OCI-M2 (cell line): ENCODE measurements around the gene WDFY2.

Experiments
- DNase-seq: peaks from one replicate; lab custom pipeline; 2025; ENCODE audit not compliant: unreplicated experiment; lab: John Stamatoyannopoulos, UW

WDFY2 gene

DNA sequence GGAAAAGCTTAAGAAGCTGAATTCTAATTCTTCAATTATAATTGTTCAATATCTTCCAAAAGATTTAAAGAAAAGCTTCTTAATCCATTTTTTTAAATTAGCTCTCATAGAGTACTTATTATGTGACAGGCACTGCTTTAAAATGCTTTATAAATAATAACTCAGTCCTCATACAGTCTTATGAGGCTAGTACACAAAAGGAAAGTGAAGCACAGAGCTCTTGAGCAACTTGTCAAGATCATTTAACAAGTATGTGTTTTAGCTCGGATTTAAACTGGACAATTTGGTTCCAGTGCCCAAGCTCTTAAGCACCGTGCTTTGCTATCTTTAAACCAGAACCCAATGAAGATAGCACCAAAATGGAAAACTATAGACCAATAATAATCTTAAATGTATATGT, 113.6 kb downstream of the WDFY2 start:
- no peak for DNase-seq

DNA sequence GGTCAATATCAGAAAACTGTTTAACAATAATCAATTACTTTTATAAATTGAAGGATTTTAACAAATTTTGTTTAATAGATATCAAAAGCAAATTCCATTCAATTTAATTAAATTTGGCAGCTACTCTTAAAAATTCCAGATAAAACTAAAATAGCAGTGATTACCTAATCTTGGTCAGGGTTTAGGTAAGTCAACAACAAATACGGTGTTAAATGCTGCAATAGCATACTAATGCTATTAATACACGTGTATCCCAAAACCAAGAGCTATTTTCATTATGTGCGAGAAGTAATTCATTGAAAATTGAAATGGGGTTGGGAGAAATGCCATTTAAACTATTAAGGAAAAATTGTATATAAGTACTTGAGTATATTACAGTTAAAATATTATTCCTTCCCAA, 114.1 kb downstream of the WDFY2 start:
- DNase-seq = no peak

DNA sequence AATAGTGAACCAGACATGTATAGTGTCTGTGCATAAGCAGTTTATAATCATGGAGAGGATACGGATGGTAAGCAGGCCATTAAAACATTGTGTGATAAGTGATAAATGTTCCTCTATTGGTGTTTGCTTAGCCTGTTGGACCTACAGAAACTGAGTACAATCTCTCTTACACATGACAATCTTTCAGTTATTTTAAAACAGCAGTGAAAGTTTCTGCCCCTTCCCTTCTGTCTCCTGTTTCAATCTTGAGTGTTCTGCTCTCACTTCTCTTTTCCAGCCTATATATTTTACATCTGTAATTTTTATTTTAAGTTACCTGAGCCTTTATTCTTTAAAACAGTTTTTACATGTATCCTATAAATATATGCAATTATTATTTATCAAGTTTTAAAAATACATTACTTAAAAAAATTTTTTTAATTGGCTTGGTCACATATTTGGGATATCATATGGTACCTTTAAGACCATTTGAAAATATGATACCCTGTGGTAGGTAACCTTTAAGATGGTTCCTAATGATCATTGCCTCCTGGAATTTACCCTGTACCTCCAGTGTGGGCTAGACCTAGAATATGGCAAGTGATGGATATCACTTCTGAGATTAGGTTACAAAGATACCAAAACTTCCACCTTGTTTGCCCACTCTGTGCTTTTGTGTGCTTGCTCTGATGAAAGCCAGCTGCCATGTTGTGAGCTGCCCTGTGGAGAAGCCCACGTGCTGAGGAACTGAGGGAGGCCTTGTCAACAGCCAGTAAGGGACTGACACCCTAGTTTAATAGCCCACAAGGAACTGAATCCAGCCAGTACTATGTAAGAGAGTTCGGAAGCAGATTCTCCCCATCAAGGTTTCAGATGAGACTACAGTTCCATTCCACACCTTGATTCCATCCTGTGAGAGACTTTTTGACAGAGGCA, 120.4 kb downstream of the WDFY2 start:
- no peak for DNase-seq

DNA sequence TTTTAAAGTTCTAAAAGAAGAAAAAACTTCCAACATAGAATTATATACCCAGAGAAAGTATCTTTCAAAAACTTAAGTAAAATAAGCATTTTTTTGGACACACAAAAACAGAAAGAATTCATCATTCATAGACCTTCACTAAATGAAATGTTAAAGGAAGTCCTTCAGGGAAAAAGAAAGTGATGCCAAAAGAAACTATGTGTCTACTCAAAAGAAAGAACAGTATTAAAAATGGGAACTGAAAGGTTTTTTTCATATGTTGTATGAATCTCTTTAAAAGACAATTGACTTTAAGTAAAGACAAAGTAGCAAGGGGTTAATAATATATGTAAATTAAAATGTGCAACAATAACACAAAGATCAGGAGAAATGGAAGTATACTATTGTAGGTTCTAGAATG, 123.2 kb downstream of the WDFY2 start:
- no peak for DNase-seq

DNA sequence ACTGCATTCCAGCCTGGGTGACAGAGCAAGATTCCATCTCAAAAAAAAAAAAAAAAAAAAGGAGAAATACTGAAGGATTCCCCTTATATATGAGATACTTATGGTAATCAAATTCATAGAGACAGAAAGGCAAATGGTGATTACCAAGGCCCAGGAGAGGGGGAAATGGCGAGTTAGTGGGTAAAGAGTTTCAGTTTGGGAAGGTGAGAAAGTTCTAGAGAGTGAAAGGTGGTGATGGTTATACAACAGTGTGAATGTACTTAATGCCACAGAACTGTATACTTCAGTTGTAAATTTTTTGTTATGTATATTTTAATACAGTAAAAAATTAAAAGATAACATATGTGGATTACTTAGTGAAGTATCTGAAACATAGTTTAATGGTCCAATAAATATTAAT, 129.5 kb downstream of the WDFY2 start:
- DNase-seq = no peak

DNA sequence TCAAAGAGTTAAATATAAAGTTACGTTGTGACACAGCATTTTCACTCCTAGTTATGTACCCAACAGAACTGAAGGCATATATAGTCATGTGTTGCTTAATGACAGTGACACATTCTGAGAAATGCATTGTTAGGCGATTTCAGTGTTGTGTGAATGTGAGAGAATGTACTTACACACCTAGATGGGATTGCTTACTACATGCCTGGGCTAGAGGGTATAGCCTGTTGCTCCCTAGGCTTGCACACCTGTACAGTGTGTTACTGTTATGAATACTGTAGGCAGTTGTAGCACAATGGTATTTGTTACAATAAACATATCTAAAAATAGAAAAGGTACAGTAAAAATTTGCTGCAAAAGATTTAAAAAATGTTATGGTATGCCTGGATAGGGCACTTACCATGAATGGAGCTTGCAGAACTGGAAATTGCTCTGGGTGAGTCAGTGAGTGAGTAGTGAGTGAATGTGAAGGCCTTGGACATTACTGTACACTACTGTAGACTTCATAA, 130.5 kb downstream of the WDFY2 start:
- no peak for DNase-seq

DNA sequence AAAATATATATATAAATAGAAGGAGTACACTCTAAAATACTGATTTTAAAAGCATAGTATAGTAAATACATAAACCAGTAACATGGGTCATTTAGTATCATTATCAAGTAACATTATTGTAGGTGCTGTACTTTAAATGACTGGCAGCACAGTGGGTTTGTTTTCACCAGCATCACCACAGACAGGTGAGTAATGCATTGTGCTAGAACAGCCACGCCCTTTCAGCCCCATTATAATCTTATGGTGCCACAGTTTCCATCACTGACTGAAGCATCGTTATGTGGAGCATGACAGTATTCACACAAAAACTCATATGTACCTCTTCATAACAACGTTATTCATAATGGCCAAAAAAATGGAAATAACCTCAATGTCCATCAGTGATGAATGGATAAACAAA, 131.4 kb downstream of the WDFY2 start:
- DNase-seq = no peak

DNA sequence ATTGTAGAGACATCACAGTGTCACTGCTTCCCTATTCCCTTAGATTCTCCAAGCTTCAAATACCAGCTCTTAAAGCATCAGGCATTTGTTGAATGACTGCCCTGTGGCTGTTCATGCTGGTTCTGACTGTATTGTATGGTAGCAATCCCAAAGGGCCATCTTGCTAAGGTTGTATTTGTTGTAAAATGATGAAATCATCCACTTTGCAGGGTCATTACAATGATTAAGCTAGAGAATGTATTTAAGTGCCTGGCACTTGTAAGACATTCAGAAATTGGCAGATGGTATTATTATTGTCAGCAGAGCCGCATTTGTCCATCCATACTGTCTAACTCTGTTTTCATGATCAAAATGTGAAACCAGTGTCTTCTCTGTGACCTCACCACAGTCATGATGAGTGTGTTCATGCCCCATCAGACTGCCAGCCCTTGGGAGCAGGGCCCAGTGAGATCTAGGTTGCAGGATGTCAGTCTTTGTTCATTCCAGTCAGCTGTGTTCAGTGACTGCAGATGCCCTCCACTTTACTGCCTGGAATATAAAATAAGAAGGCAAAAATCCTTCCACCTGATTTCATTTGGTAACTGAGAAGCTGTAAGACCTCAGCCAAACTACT, 133.6 kb downstream of the WDFY2 start:
- no peak for DNase-seq

DNA sequence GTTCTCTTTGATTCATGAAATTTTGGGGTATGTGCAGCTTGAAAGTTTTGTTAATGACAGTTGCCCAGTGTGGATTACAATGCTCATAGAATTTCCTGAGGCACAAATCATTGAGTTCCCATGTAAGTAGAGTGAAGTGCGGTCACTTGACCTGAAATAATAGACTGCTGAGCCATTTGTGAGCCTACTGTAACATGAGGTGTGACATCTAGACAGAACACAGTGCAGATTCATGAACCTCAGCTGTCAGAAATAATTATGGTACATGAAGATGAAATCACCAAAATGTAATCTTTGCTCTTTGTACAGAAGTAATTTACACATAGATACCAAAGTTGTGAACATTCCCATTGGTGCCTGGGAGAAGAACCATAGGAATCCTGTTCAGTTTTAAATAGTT, 135.1 kb downstream of the WDFY2 start:
- no peak for DNase-seq

DNA sequence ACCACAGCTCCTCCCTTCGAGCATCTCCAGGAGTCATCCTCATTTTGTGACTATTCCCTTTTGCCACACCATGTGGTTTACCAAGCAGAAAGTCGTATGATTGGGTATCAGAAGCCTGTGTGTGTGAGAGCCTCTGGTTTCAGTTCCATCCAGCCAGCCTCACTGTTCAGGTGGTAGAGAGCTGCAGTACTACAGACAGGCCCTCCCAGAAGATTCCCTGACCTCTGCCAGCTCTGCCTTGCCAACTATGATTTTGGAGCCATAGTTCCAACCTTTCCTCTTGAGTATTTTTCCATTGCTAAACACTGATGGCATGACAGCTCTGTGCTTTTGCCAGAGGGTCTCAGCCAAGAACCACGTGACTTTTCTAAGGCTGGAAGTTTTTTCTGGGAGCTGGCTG, 137.2 kb downstream of the WDFY2 start:
- DNase-seq = no peak

DNA sequence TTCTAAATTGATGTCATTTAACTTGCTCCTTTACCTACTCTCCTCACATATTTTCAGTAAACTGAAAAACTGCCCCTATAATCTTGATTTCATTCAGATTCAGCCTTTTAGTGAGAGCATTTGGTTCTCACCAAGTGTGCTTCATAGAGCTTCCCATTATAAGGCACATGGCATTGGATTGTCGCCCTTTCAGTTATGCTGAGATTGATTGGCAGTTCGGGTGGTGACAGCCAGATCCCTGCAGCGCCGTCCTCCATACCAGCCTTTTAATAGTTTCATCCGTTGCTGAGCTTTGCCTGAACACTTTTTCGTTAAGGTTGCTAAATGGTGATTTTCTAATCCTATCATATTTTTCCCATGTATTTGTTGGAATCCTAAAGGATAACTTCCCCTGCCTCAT, 139.3 kb downstream of the WDFY2 start:
- DNase-seq = no peak

DNA sequence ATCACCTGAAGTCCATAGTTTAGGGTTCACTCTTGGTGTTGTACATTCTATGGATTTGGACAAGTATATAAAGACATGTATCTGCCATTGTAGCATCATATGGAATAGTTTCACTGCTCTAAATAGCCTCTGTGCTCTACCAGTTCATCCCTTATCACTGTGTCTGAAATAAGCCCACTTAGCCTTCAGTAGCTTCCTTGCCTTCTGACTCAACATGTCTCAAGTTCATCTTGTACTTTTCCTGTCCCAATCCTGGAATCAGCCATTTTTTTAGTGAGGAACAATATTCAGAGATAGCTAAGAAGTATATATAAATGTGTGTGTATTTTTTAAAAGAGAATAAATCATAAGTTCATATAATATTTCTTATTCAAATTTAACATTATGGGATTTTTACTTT, 140.5 kb downstream of the WDFY2 start:
- DNase-seq = no peak

DNA sequence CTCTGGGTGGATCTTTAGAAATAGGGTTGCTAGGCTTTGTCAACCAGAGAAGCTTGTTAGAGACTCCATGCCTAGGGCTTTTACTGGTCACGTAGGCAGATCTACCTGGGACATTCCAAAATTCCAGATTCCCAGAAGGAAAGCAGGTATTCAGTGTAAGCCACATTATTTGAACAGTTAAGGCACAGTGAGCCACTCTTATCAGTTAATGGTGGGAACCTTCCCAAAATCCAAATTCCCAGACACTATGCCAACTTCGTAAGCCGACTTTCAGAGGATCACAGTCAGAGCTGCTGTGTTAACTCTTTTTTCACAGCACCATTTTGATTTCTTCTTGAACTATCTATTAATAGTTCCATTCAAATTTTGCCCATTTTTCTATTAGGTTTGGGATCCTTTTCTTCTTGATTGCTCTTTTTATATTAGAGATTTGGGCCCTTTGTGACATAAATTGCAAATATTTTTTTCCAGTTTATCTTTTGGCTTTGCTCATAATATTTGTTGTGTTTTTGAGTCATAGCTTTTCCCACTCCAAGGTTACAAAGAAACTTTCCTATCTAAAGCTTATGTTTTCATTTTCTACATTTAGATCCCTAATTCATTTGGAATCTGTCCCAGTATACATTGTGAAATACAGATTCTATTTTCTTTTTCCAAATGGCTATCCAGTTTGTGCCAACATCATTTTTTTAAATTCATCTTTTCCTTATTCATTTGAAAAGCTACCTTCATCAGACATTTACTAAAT, 142.4 kb downstream of the WDFY2 start:
- no peak for DNase-seq

DNA sequence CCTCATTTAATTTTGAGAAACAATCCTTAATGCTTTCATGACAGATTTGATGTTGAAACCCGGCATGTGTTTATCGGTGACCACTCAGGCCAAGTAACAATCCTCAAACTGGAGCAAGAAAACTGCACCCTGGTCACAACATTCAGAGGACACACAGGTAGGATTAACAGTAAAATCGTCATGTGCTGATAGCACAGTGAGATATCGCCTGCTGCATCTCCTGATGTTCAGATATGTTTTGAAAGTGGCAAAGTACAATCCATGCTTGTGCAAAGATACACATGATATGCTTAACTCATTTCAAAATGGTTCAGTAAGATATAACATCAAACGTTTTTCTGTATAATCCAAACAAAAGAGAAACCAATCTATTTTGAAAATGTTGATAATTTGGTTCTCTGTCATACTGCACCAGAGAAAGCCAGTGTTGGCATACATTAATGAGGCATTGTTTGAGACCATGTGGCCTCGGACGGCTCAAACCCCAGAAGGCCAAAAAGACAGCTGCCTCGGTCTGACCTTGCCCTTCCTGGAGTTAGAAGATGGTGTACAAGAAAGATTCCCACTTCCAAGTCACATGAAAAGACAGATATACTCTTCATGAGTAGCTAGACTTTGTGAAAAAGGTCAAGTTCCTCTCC, 143.5 kb downstream of the WDFY2 start:
- no peak for DNase-seq

DNA sequence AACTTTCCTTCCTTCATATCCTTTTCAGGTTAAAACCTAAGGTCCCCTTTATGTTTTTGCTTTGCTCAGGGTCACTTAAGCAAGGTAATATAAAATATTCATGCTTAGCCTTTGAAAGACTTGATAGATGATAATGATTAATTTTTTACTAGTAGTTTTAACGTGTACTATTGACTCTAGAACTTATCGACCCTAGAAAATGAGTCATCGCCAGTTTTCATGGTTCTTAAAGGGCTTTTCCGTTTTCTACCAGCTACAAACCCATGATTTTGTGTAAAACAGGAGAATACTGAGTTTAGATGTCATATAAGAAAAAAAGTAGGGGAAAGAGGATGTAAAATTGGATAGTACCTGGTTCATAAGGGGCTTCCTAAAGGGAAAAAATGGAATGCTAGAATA, 144.0 kb downstream of the WDFY2 start:
- DNase-seq = no peak

DNA sequence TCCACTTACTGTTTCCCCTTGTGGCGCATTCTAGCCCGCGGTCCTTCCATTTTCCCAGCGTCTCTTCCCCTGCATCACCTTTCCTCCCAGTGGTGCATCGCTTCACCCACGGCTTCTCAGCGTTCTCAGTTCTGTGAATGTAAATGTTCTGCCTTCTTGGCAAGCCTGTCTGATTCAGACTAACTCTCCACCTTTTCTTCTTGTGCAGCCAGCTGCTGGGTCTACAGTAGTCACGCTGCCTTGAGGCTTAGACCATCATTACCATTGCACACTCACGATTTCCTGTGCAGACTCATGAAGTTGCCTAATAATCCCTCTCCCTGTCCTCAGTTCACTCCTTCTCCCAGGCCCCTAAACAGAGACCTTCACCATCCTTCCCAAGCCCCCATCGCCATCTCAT, 144.7 kb downstream of the WDFY2 start:
- no peak for DNase-seq

DNA sequence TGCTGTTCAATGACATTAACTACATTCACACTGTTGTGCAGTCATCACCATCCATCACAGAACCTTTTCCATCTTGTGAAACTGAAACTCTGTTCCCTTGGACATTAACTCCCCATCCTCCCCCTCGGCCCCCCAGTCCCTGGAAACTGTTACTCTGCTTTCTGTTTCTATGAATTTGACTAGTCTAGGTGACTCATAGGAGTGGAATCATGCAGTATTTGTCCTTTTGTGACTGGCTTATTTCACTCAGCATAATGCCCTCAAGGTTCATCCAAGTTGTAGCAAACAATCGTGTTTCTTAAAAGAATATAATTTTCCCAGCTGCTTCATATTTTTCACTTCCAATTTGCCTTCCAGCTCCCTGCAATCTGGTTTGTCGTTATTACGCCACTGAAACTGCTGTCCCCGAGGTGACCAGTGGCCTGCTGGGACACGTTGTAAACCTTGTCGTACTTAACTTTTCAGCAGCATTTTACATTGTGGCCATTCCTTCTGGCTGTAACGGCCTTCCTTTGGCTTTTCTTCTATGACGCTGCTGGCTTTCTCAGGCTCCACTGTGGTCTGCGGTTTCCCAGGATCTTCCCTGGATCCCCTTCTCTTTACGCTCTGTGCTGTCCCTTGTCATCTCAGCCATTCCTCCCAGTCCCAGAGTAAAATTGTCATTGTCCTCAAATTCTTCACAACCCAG, 145.7 kb downstream of the WDFY2 start:
- DNase-seq = no peak

DNA sequence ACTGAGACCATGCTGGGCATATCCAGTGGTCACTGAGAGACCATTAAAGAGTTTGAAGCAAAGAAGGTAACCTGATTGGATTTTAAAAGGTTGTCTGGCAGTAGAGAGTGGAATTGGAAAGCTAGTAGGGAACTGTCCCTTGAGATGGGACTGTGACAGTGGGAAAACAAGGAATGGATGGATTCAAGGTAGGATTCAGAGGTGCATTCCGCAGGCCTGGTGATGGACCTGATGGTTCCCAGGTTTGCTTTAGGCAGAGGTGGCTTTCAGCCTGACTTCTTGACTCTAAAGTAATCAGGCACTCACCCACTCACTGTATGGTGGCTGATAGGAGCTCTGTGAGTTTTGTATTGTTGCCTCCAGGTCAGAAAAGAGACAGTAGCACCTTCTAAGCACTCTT, 146.7 kb downstream of the WDFY2 start:
- no peak for DNase-seq

DNA sequence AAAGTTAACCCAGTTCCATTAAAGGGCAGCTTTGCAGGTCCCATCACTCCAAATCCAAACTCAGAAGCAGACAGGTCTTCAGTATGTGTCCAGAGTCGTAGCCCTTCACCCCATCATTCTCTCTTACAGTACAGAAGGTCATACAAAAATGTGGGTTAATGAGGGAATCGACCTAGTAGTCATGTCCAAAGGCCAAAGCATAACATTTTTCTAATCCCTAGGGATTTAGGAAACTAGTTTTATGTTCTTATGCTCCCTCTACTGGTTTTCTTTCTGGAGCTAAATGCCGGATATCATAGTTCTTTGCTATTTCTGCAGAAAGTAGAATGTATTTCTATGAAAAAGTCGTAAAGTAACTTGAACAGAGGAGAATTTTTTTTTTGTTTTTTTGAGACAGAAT, 147.5 kb downstream of the WDFY2 start:
- DNase-seq = no peak

DNA sequence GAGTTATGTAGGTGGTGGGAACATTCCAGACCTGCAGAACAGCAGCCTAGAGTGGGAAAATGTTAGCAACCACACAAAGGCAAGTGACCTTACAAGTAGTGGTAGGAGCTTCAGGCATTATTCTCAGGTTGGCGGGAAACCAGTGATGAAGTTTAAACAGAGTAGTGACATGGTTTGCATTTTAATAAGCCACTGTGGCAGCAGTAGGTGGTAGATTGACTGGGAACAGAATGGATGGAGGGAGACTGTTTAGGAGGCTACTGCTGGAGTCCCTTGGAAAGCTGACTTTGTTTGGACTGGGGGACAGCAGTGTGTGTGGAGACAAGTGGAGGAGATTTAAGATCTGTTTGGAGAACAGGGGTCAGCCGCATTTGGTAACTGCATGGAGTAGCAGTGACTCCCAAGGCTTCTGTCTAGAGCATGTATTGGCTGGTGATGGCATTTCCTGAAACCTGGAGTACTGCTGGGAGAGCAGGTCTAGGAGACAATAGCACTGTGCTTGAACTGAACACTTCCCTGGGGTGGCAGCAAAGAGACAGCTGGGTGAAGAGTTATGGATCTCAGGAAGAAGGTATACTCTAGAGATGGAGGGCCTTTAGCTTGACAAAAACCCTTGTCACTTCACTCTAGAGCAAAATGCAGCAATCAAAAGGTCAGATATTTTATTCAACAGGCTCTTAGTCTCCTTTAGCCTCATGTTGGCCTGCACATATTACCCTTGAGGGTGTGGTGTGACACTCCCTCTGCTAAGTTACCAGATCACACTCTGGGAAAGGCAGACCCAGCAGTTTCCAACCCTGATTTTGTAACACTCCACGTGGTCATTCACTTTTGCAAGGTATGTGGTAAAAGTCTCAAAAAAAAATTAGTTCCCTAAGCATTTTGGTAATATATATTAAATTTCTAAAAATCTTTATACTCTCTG, 149.4 kb downstream of the WDFY2 start:
- DNase-seq = no peak
